Stimulated activated CD4-positive, alpha-beta T cell treated with anti-CD3 and anti-CD28 coated beads, Interleukin-1b, Interleukin-23, amount 100 ng/mL, for 24 hours (primary cell): Measurements from ENCODE around the gene PAIP2.

Source experiments
- DNase-seq, 4 experiments: peaks; one replicate each; pipeline ENCODE4 v3.0.0-alpha.2; 2020; ENCODE audit warnings: low read depth in 4 of 4, low spot score in 1 of 4

The PAIP2 gene

DNA sequence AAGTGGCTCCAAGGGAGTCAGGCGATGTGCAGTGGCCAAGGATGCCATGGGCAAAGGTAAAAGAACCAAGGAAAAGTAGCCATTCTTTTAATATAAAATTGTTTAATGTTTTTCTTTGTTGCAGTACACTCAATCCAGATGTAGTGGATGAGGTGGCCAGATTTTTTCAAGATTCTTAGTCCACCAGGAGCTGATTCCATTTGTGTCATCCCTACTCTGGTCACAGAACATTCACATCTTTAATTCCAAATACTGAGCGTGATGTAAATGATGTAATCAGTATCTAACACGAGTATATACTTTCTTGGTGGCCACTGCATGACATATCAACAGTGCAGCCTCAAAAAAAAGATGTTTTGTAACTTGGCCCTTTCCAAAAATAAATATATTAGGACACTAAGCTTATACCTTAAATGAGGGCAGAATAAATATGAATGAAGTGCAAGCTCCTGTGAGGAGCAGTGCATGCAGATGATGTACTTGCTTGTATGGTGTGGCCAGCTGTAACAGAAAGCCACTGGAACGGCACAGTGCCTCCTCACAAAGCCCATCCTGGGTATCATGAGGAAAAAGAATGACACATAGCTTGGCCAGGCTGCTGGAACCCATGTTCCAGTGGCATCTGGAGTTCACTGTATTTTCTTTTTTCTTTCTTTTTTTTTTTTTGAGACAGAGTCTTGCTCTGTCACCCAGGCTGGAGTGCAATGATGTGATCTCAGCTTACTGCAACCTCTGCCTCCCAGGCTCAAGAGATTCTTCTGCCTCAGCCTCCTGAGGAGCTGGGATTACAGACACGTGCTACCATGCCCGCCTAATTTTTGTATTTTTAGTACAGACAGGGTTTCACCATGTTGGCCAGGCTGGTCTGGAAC, 68.7 kb downstream of the PAIP2 start:
- no peak for DNase-seq

DNA sequence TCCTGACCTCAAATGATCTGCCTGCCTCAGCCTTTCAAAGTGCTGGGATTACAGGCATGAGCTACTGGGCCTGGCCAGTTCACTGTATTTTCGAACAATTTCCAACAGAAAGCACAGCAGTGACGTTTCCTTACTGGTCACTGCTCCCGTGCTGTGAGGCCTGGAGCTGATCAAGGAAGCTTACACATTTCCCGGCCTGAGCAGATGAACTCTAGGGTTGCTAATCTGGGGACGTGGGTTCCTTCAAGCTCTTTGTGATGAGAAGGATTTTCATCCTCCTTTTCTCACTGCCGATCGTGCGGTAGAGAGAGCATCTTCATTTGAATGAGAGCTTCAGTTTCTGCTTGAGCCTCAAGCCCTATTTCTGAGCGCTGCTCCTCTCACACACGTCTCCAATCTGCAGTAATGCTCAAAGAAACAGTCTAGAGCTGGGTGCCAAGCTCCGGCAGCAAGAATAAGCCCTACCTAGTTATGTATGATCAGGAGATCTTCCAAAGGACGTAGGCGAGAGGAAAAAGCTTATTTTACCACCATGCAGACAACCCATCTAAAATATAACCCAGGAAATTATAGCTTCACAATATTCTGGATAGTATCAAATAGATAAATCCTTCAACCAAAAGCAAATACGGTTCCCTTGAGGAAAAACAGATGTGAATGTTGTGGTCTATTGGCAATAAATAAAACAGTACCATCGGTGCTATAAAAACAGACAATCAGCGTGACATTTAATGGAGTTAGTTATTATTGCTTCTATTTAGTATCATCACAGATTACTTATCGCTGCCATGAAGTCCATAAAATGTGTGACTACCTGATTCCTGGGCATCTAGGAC, 69.6 kb downstream of the PAIP2 start:
- no peak for DNase-seq

DNA sequence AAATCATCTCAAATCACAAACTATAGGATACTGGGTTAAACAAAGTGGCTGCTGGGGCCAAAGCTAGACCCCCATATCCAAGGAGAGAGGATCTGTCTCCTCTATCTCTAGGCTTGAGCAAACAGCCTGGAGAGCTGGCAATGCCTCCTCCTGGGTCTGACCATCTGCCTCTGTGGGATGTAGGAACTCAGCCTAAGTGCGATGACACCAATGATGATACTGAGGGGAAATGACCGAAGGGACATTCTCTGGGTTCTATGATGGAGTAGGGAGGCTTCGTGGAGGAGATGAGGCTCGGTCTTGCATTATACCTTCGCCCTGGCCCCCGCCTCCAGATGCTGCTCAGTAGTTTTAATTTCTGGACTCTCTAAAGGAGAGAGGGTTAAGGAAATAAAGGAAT, 71.5 kb downstream of the PAIP2 start:
- no peak for DNase-seq

DNA sequence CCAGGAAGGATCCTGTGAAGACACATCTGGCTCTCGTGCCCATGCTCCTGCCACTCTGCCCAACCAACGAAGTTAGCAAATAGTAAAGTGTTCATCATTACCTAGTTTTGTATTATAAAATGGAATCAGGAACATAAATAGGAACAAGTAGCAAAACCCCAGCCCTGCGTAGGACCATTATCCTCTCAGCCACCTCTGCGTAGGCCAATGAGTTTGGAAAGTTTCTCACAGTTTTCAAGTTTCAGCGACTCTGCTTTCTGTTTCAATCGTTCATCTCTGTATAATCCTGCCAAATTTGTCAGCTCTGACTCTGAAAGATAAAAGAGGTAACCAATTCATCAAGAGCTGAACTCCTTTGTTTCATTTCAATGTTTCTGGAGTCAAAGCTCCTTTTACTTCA, 72.3 kb downstream of the PAIP2 start:
- no peak for DNase-seq

DNA sequence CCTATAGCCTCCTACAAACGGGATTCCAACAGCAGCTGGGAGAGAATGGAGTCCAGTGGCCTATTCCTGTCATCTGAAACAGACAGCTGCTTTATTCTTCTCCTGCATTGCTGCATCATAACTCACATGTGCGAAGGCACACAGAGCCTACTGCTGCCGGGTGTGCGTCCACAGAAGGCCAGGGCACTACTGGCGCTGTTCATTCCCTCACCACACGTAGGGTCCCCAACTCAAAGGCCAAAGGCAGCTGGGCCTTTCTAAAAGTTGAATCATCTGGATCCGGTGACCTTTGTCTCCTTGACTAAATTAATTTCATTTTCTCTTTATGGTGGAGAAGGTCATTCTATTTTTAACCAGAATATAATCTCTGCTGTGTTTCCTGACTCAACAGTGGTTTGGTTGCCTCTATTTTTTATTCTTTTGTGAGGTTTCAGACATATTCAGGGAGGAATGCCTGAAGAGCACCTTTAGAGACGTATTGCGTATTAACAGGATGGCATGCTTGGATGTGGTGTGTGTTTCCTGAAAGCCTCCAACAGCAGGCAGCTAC, 73.0 kb downstream of the PAIP2 start:
- DNase-seq, result no peak

DNA sequence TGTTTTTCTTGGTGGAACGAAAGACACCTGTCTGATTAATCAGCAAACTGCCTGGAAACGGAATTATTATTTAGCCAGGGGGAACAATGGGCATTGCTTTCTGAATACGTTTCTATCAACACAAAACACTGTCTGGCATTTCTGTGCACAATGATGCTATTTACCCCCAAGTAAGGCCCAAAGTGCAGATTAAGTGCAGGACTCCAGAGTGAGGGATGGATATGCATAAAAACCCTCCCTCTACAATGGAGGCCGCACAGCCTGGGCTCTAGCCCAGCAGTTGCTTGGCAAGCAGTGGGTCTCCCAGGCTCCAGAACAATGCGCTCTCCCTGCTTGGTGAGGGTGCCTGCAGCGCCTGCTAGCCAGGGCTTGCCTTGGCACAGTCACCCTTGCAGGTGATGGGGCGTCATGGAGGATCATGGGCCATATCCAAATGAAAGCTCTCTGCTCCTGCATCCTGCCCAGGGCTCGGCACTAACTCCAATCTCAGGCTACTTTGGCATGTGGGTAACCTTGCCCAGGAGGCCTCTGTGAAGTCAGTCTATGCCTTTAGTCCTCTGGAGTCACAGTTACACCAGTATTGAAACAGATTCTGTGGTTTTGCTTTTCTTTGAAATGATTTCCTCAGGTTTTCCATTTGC, 73.7 kb downstream of the PAIP2 start:
- DNase-seq, result no peak

DNA sequence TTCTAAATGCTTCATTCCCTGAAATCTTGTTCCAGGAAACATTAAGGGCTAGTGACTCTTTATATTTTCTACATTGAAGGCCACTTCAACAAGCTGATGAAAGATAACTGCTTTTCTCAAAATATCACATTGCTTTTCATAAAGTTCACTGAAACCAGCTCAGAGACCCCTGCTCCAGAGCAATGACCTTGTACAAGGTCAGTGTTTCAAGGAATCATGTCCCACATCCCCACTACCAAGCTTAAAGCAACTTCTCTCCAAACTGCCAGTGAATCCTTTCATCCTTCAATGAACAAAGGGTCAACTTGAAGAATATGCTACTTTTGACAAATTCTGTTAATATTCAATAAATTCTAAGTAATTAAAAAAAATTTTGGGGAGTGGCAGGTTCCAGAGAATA, 74.2 kb downstream of the PAIP2 start:
- DNase-seq, result no peak

DNA sequence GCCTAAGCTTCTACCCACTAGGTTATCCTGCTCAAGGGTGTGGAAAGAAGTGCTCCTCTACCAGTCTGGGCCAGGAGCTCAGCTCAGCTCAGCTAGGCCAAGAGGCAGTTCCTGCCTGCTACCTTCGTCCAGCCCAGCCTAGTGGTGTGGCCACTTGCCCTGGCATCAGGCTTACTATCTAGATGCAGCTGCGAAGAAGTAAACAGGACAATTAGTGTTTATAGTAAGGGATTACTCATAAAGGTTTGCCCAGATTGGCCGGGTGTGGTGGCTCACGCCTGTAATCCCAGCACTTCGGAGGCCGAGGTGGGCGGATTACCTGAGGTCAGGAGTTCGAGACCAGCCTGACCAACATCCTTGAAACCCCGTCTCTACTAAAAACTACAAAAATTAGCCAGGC, 75.0 kb downstream of the PAIP2 start:
- no peak for DNase-seq

DNA sequence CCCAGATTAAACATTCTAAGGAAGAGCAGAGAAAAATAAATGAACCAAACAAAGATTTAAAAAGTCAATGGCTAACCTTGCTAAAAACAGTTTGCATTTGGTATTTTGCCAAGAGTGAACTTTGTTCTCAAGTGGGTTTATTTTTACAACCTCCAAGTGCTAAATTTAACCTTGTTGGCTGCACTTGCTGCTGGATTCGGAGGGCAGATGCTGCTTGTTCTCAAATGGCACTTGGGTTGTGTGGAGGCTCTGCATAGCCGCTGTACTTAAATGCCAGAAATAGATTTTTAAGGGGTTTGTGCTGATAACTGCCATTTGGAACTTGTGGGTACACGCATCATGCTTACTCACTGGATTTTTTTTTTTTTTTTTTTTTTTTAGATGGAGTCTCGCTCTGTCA, 75.6 kb downstream of the PAIP2 start:
- no peak for DNase-seq

DNA sequence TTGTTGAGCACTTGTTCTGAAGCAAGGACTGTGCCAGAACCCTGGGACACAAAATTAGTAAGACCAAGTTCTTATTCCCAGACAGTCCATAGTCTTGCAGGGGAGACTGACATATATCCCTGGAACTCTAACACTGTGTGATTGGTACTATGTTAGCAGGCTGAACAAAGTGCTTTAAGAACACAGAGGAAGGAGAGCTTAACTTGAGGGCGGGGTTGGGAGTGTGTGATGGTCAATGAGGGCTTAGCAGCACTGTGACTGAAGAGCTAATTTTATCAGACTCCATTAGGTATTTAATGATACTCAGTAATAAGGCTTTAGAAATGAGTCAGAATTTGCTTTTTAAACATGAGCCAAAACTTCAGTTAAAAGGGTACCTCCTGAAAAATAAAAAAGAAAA, 77.1 kb downstream of the PAIP2 start:
- DNase-seq, result no peak
